ENCODE measurements around the gene MCC.
A peak's percentile ranks its signal among the peaks of the same experiment; 100 is the strongest.
"Not testable (repeated sequence)": the region's sequence is repeated elsewhere in the genome, so short reads cannot be mapped to it uniquely, and the experiment has no call there.

Gene MCC

DNA sequence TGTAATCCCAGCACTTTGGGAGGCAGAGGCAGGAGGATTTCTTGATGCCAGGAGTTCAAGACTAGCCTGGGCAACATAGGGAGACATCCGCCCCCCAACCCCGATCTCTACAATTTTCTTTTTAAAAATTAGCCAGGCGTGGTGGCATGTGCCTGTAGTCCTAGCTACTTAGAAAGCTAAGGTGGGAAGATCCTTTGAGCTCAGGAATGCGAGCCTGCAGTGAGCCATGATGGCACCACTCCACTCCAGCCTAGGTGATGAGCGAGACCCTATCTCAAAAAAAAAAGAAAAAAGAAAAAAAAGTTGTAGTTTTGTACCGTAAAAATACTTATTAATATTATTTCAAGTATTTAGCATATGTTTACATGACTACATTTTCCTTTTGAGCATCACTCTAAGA, 82.7 kb downstream of the MCC start:
- DNase-seq, result no peak

DNA sequence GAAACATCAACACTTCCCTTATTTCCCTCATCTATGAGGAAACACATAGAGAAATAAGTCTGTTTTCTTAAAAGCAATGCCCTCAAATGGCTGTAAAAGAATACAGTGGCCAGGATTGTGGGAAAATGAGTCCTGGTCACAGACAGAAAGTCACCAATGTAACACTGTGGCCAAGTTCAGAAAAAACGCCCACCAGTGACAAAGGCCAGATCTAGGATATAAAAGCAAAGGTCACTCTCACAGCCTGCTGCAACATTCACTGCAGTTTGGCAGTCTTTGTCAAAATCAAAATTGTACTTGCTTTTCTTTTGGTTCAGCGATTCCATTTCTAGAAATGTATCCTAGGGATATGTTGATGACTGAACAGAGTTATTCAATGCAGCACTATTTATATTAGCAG, 84.0 kb downstream of the MCC start:
- DNase-seq, result no peak

DNA sequence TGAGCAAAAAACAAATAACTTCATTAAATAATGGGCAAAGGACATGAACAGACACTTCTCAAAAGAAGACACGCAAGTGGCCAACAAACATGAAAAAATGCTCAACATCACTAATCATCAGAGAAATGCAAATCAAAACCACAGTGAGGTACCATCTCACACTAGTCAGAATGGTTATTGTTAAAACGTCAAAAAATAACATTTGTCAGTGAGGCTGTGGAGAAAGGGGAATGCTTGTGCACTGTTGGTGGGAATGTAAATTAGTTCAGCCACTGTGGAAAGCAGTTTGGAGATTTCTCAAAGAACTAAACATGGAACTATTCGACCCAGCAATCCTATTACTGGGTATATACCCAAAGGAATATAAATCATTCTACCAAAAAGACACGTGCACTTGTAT, 90.3 kb downstream of the MCC start:
- DNase-seq, result not testable (repeated sequence)

DNA sequence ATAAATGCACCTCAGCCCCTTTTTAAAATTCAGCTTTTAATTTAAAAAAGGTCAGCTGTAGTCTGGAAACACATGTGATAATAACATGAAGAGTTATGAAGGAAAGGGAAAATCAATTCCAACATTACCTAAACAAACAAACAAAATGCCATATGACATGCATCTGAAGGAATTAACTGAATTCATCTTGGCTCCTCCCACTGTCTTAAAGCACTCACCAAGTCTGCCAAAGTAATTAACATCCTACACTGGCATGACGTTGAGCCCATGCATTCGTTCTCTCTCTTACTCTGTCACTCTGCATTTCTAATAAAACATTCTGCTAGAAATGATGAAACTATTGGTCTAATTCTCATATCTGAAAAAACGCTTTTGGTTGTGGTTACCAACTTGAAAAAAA, 91.2 kb downstream of the MCC start:
- DNase-seq, result no peak

DNA sequence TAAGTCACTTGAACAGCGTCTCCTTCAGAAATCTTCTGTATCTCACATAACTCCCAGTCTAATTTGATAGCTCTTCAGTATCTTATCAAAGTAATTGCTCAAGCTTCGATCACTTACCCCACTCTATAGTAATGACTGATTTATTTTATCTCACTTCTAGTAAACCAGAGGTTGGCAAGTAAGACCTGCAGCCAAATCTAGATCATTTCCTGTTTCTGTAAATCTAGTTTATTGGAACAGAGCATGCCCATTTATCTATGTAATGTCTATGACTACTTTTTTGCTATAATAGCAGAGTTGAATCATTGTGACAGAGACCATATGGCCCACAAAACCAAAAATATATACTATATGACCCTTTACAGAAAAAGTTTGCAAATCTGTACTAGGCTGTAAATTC, 93.6 kb downstream of the MCC start:
- no peak for DNase-seq

DNA sequence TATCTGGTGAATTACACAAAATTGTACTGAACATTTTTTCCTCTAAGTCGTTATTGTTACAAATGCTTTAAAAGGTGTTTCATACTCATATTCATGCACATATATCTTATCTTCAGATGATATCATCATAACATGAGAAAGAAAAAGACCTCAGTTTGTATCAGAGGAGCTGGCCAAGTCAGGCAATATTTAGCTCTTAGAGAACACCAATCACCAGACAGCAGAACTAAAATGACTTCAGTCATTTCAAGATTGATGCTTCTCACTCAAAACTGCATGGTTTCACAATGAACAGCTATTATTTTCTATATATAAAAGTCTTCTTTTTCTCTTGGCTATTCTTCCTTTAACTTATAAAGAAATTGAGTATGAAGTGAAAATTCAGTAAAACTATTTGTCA, 98.0 kb downstream of the MCC start:
- no peak for DNase-seq

DNA sequence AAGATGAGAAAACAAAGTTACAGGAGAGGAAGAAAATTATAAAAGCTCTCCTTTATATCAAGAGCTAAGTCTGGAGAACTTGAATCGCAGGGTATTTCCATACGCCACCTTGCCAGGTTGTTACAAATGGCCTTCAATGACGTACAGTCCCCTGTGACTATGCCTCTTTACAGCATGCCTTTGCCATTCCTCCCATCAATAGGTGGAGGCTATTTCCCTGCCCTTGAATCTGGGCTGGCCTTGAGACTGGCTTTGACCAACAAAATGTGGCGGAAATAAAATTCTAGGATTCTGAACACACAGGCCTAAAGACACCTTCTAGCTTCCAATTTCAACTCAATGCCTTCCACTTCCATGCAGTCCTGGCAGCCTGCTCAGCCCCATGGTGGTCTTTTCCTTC, 99.1 kb downstream of the MCC start:
- no peak for DNase-seq

DNA sequence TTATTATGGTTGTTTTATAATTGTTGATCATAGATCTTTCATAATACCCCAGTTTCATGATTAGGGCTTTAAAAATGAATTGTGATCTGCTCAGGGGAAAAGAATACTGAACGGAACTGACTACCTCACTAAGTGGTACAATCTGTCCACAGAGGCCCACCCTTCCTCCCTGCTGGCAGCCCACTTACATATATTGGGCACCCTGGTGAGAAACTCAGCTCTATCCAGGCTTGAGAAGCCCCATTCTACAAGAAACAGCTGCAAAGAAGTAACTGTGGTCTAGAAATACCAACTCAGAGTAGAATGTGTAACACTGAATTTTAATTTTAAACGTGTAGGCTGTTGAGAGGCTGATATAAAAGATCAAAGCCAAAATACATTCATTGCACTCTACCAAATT, 100.4 kb downstream of the MCC start:
- DNase-seq, result no peak

DNA sequence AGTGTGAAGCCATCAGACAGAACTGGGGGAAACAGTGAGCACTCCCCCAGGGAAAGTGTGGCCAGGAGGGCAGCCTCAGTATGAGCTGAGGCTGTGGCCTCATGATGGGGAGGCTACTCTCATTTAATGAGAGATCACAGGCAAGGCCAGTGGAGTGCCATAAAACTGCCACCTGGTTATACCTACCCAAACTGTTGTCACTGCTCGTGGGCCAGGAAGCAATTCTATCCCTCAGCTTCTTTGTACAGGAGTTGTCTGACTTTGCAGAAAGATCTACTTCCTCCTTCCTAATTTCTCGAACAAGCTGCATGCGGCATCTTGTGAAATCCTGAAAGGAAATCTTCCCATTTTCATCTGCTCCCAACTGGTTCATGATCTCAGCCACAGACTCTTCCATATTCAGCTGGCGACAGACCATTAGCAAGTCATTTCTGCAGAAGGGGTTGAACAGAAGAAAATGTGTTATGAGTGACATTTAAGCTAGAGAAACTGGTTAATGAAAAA, 103.4 kb downstream of the MCC start:
- DNase-seq, result peak; percentile 44 to 55

DNA sequence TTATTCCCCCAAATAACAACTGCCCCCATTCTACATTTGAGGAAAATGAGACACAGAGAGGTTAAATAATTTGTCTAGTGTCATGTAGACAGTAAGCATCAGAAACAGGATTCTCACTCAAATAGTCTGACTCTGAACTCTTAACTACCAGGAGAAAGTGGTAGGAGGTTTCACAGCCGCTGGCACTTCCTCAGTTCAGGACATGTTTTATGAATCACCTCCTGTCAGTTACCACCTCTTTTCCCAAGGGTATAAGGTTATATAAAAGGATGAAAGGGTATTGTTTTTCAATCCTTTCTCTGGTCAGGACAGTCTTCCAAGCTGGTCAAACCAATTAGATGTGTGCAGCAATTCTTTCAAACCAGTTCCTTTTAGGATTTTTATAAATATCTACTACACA, 105.5 kb downstream of the MCC start:
- peak; percentile 29 to 49 for DNase-seq

DNA sequence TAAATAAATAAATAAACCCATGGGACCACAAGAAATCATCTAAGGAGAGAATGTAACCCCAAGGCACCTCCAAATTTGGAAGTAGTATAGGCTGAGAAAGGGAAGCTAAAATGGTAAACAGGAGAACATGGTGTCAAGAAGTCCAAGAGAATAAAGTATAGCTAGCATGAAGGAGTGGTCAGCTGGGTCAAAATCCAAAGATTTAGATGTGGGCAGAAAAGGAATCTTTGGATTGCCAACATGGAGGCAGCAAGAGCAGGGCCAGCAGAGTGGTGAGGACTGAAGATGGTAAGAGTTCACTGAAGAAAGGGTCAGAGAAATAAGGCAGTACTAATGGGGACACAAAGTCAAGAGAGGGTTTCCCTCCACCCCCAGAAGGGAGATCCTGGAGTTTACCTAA, 106.5 kb downstream of the MCC start:
- no peak for DNase-seq

DNA sequence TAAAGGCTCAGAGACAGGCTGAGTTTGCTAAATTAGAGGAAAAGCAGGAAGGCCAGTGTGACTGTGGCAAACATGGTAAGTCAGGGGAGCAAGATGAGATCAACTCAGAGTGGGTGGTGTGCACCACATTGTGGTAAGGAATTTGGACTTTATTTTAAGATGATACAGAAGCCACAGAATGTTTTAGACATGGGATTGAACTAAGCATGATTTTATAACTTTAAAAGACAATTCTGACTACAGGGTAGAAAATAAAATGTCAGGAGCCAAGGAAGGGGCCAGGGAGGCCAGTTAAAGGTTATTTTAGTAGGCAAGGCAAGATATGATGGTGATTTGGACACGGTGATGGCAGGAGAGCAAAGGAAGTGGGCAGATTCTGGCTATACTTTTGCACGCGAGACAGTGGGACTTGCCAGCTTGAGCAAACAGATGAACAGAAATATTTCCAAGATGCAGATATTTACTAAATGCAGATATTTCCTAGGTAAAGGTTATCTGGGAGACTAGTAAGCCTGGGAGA, 107.4 kb downstream of the MCC start:
- DNase-seq, result peak in 1 of 2 experiments; percentile 19

DNA sequence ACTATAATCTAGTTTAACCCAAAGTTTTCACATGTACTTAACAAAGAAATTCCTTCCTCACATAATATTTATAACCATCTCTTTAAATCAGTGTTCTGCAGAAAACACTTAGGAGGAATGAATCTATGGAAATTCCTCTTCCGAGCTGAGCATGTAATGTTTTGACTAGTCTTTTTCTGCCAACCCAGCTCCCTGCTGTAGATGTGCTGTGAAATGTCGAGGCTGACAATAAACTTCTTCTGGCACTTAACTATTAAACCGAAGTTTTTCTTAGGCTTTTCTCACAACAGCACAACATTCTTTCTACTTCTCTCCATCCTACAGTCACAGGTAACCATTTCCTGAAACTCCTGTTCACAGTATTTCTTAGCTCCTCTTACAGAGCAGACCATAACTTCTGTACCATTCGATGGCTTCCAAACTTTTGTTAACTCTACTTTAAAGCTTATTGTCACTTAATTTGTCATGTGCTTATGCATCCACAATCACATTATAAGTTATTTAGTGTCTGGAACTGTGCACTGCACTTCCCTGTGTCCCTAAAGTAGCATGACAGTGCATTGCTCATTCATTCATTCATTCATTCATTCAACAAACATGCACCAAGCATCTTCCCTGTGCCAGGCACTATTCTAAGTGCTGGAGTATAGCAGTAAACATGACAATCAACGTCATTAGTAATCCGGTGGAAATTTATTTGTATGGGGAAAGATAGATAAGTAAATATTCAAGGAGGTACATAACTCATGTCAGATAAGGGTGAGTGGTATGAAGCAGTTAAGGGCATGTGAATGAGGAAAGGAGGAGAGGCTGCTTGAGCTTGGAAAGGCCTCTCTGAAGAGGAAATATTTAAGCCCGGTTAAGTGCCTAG, 108.1 kb downstream of the MCC start:
- DNase-seq, result no peak

DNA sequence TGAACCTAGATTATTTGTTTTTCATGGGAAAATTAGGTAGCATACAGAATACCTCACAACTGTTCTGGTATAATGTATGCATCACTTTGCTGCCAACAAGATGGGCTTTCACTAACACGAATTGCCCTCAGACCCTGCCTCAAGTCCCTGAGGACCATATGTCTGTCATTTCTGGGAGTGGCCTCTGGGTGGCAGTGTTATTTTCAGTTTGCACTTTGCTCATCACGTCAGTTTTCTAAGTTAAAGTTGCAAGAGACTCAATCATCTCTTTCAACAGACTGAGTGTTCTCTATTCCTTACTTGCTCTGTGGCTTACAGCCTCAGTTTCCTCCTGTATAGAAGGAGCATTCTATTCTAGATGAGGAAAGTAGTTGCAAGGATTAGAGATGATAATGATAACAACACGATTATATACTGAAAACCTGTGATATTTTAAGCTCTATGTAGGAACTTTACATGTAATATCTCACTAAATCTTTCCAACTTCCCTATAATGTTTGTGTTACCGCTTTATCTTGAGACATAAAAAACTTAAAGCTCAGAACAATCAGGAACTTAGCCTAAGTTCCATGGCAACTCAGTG, 109.2 kb downstream of the MCC start:
- DNase-seq, result peak; percentile 57 to 70

DNA sequence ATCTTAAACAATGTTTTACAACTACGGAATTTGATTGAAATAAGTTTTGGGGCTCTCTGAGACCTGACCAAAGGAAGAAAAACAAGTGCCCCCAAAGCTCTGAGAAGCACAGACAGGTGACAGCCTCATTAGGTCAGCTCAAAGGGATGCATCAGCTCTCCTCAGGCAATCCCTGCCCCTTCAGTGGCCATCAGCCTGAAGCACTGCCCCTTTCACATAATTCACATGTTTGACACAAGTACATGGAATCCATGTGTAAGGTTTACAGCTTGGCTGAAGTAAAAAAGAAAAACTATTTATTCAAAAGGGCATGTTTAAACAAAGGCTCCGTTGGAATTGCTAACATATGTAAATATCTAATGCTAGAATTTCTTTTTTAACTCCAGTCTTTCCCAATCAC, 109.7 kb downstream of the MCC start:
- DNase-seq, result no peak

DNA sequence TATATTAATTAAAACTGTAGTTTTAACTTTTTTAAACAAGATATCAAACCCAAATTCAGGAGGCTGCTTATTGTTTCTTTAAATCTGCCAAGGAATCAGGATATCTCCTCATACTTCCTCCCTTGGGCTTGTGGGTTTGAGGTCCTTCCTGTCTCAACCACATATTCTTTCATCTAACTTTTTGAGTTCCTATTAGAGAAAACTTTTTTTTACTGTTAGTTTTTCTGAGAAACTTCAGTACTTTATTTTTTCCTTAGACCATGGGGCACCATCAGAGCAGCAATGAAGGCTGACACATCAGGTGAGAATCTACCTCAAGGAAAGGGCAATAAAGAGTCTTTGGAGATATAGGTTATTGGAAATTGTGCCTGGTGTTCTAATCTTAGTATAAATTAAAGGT, 110.2 kb downstream of the MCC start:
- peak; percentile 84 to 87 for DNase-seq

DNA sequence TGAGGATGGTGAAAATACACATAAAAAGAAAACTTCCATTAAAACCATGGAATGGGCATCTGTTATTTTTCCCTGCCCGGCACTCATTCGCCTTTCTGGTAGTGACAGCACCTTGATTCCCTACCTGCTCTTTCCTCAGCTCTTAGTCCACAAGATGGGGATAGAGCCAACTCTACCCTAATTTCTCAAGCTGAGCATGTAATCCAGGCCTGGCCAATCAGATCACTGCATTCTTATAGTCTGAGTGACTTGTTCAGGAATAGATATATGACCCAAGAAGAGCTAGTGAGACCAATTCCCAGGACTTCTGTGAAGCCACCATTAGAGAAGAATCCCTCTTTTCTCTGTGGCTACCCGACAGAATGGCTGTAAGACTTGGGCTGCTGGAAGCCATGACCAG, 111.6 kb downstream of the MCC start:
- DNase-seq, result no peak

DNA sequence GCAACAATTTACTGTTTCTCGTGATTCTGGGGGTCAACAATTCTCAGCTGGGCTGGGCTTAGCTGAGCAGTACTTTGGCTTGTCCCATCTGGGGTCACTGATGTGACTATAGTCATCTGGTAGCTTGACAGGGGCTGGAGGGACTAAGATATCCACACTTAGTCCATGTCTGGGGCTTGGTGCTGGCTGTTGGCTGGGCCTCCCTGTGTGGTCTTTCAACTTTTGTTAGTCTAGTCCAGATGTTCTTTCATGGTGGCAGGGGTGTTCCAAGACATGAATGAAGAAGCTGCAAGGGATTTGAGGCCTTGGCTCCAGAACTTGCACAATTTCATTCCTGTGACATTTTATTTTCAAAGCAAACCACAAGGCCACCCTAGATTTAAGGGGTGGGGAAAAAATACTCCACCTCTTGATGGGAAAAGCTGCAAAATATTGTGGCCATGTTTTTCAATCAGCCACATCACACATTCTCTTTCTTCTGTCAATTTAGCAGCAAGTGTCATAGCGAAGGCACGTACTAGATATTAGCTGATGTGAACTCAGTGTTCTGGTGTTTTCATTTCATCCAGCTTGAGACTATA, 112.7 kb downstream of the MCC start:
- DNase-seq, result no peak

DNA sequence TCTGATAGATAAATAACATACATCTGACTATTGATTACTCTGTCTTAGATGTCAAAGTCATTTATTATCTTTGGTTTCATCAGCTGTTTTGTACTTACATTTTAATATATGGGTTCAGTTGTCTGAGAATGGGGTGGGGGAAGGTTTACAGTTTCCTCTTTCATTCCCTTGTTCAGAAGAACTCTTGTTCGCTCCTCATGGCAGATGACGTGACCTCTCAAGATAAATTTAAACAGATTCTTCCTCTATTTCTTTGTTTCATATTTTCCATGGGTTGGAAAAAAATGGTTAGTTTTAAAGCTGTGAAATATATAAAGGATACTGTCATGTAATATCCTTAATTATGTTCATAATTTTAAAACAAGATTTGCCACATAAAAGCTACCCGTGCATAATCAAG, 114.8 kb downstream of the MCC start:
- DNase-seq, result no peak

DNA sequence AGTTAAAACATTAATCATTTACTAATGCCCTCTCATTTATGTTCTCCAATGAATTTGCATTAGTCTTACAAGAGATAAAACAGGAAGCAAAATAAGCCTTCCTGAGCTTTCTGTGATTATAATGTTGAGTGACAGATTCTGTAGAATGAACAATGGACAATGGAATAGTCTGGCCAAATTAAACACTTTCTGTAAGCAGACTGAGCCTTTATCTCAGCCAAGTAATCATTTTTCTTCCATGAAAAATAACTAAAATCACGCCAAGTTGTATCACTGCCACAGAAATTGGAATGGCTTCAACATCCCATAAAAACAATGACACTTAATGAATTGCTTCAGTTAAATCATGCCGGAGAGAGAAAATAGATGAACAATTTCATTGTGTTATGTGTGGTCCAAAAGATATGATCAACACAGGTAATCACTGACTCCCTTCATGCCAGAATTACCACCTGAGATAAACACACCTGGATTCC, 116.5 kb downstream of the MCC start:
- no peak for DNase-seq

DNA sequence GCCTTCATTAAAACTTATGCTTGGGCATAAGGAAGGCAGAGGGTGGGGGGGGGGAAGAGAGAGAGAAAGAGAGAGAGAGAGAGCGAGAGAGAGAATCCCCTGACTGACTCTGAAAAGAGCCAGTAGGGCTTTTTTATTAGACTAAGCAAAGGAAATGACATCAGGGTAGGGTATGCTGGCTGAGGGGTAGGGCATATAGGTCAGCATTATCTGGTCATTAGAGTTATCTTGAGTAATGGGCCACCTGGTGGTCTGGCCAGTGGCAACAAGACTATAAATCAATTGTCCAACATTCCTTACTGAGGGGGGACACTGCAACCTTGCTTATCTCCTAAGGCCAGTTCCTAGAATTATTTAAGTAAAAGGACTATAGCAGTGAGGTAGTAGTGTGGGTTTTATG, 120.7 kb downstream of the MCC start:
- no peak for DNase-seq

DNA sequence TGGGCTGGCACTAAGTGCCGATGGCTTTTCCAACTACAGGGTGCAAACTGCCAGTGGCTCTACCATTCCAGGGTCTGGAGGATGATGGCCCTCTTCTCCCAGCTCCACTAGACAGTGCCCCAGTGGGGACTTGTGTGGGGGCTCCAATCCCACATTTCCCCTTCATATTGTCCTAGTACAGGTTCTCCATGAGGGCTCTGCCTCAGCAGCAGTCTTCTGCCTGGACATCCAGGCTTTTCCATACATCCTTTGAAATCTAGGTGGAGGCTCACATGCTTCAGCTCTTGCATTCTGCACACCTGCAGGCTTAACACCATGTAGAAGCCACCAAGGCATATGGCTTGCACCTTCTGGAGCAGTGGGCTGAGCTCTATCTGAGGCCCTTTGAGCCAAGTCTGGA, 123.8 kb downstream of the MCC start:
- DNase-seq, result no peak

DNA sequence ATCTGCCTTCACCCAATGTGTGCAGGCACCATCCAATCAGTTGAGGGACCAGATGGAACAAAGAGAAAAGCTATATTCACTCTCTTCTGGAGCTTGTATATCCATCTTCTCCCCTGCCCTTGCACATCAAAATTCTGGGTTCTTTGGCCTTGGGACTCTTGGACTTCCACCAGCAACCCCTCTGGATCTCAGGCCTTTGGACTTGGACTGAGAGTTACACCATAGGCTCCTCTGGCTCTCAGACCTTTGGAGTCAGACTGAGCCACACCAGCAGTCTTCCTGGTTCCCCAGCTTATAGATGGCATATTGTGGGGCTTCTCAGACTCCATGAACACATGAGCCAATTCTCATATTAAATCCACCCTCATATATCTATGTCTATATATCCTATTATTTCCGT, 126.6 kb downstream of the MCC start:
- DNase-seq, result no peak

DNA sequence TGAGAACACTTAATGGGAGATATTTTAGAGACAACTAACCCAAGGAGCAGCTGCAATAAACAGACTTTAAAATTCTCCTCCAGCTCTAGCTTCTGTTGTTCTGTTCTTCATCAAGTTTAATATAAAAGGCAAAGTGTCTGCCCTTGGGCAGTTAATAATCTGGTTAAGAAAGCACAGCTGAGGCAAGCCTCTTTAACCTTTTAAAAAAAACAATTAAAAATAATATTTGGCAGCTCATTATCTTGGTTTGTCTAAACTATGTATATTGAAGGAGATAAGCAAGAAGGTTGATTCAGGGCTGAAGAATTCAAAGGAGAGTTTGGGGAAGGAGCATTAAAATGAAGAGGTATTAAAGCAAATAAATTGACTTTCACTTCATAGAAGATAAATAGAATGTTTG, 128.8 kb downstream of the MCC start:
- DNase-seq, result no peak

Data from Kasumi-1 (cell line).